Kidney tubule cell (primary cell): ENCODE measurements around the gene CFAP299.

Experiments used
- DNase-seq: peaks from one replicate; pipeline ENCODE4 v3.0.0-alpha.2; 2018; ENCODE audit warnings: low spot score

The CFAP299 gene

GRCh38 chr4:80388284-80388607 lies 52.7 kb downstream of the CFAP299 start:
- DNase-seq: no peak

GRCh38 chr4:80390178-80390577 lies 54.6 kb downstream of the CFAP299 start:
- no peak for DNase-seq

GRCh38 chr4:80393246-80393969 lies 57.9 kb downstream of the CFAP299 start:
- DNase-seq: peak; percentile 60

GRCh38 chr4:80393970-80394250 lies 58.4 kb downstream of the CFAP299 start:
- no peak for DNase-seq

GRCh38 chr4:80407246-80407645 lies 71.7 kb downstream of the CFAP299 start:
- peak; percentile 24 for DNase-seq

GRCh38 chr4:80409809-80410208 lies 74.3 kb downstream of the CFAP299 start:
- DNase-seq: no peak

- DNase-seq: no peak
Measured at GRCh38 chr4:80412322-80412721, 76.8 kb downstream of the CFAP299 start.

- no peak for DNase-seq
Measured at GRCh38 chr4:80413086-80413485, 77.6 kb downstream of the CFAP299 start.

- no peak for DNase-seq
Measured at GRCh38 chr4:80417019-80417418, 81.5 kb downstream of the CFAP299 start.

- DNase-seq: no peak
Measured at GRCh38 chr4:80419946-80420345, 84.4 kb downstream of the CFAP299 start.

- DNase-seq: no peak
Measured at GRCh38 chr4:80420638-80421037, 85.1 kb downstream of the CFAP299 start.

GRCh38 chr4:80422727-80423404 lies 87.3 kb downstream of the CFAP299 start:
- no peak for DNase-seq

- DNase-seq: peak; percentile 50
Measured at GRCh38 chr4:80423553-80424224, 88.2 kb downstream of the CFAP299 start.

GRCh38 chr4:80424225-80424581 lies 88.7 kb downstream of the CFAP299 start:
- no peak for DNase-seq

GRCh38 chr4:80425124-80426100 lies 89.9 kb downstream of the CFAP299 start:
- DNase-seq: peak; percentile 45

GRCh38 chr4:80431203-80431965 lies 95.9 kb downstream of the CFAP299 start:
- DNase-seq: no peak

- DNase-seq: peak; percentile 4
Measured at GRCh38 chr4:80434238-80434637, 98.7 kb downstream of the CFAP299 start.

GRCh38 chr4:80438016-80438415 lies 102.5 kb downstream of the CFAP299 start:
- no peak for DNase-seq

- peak; percentile 7 for DNase-seq
Measured at GRCh38 chr4:80439294-80440061, 103.9 kb downstream of the CFAP299 start.

GRCh38 chr4:80446248-80446647 lies 110.7 kb downstream of the CFAP299 start:
- DNase-seq: no peak

GRCh38 chr4:80446664-80447063 lies 111.1 kb downstream of the CFAP299 start:
- DNase-seq: peak; percentile 87
